K562 (cell line): ENCODE data around the gene ASCC3.

Experiments
- CTCF ChIP-seq, 3 experiments: IDR thresholded peaks in 2 of 3; conservative IDR thresholded peaks in 1 of 3; 2 replicates each; pipeline ENCODE4 v1.5.1; 2011 to 2012; ENCODE audit warnings: low read length in 3 of 3, mild to moderate bottlenecking in 3 of 3, control low read depth in 2 of 3, improper control_type of control experiment in 1 of 3, inconsistent platforms in 1 of 3, low read depth in 1 of 3, mixed read lengths in 1 of 3, moderate library complexity in 1 of 3; ENCODE audit not compliant: insufficient read depth in 2 of 3
- FOXA3 ChIP-seq, 2 experiments: fragments of 450-650 bp in 1 of 2; sonication (generic) in 1 of 2; formaldehyde crosslinking; IDR thresholded peaks in 1 of 2; conservative IDR thresholded peaks in 1 of 2; 2 replicates each; pipeline versions ENCODE4 v1.4.0 to v1.8.0; 2020 to 2022; ENCODE audit warnings: mild to moderate bottlenecking in 2 of 2, missing genetic modification reagents in 1 of 2
- HMGXB4 ChIP-seq: sonication (generic); formaldehyde crosslinking; IDR thresholded peaks from 2 replicates; pipeline ENCODE4 v1.8.1; 2023; ENCODE audit warnings: mild to moderate bottlenecking, missing genetic modification reagents
- HNRNPUL1 ChIP-seq: fragments of 200-400 bp; formaldehyde crosslinking; IDR thresholded peaks from 2 replicates; pipeline ENCODE4 v1.6.1; 2017; ENCODE audit warnings: low read length
- IRF2 ChIP-seq: sonication (generic); formaldehyde crosslinking; IDR thresholded peaks from 2 replicates; pipeline ENCODE4 v1.8.1; 2022; ENCODE audit warnings: mild to moderate bottlenecking, missing genetic modification reagents
- MAFK ChIP-seq: IDR thresholded peaks from 2 replicates; pipeline ENCODE4 v1.6.1; 2011; ENCODE audit warnings: low read length, improper control_type of control experiment
- MTA1 ChIP-seq: fragments of 450-650 bp; IDR thresholded peaks from 2 replicates; pipeline ENCODE4 v1.6.1; 2017; ENCODE audit warnings: borderline replicate concordance
- REST ChIP-seq, 2 experiments: fragments of 450-650 bp; formaldehyde crosslinking in 1 of 2; IDR thresholded peaks; 2 replicates each; pipeline versions ENCODE4 v1.4.0 to v1.6.1; 2014 to 2020; ENCODE audit warnings: mild to moderate bottlenecking in 2 of 2, borderline replicate concordance in 1 of 2, low read depth in 1 of 2
- TCF7L2 ChIP-seq: fragments of 150-350 bp; IDR thresholded peaks from 2 replicates; pipeline ENCODE4 v1.6.1; 2016; ENCODE audit warnings: low read depth, mild to moderate bottlenecking, low read length, moderate library complexity
- TEAD1 ChIP-seq, 2 experiments: fragments of 450-650 bp in 1 of 2; sonication (generic) in 1 of 2; formaldehyde crosslinking; IDR thresholded peaks; 2 replicates each; pipeline versions ENCODE4 v1.4.0 to v1.8.0; 2020 to 2022; ENCODE audit warnings: mild to moderate bottlenecking in 2 of 2, missing genetic modification reagents in 1 of 2
- TRIM25 ChIP-seq: fragments of 450-650 bp; IDR thresholded peaks from 2 replicates; pipeline ENCODE4 v1.7.0; 2016; ENCODE audit warnings: borderline replicate concordance
- USF2 ChIP-seq: sonication (generic); formaldehyde crosslinking; IDR thresholded peaks from 2 replicates; pipeline ENCODE4 v1.5.0; 2020; ENCODE audit warnings: missing genetic modification reagents
- ZNF12 ChIP-seq: sonication (generic); formaldehyde crosslinking; IDR thresholded peaks from 2 replicates; pipeline ENCODE4 v1.4.0; 2020; ENCODE audit warnings: mild to moderate bottlenecking, missing genetic modification reagents
- ZNF121 ChIP-seq: sonication (generic); formaldehyde crosslinking; conservative IDR thresholded peaks from 2 replicates; pipeline ENCODE4 v1.8.0; 2022; ENCODE audit warnings: missing genetic modification reagents

- TF ChIP-seq CTCF (IDR thresholded peaks at IDR 0.05 in 2 of 3, conservative IDR thresholded peaks at IDR 0.05 in 1 of 3; ENCODE audit: insufficient read depth in 2 of 3, low read depth in 1 of 3, low read length in 3 of 3) (no peak), IRF2 (CRISPR knock-in tag) (no peak), ZNF121 (CRISPR knock-in tag) (no peak), TRIM25 (no peak), MAFK (no peak), TCF7L2 (no peak), FOXA3 (CRISPR knock-in tag; conservative IDR thresholded peaks at IDR 0.05 in 1 of 2, IDR thresholded peaks at IDR 0.05 in 1 of 2) (no peak), HMGXB4 (CRISPR knock-in tag) (no peak), TEAD1 (CRISPR knock-in tag; IDR thresholded peaks at IDR 0.05) (no peak), REST (IDR thresholded peaks at IDR 0.05; ENCODE audit: borderline replicate concordance) (no peak), REST (CRISPR knock-in tag; IDR thresholded peaks at IDR 0.05; ENCODE audit: low read depth) (no peak), HNRNPUL1 (no peak), ZNF12 (no peak), MTA1 (no peak), USF2 (CRISPR knock-in tag) (no peak)
Observed at GRCh38 chr6:100517633-100518032, 363.5 kb downstream of the ASCC3 start.
